Body of pancreas (tissue), 4 donors: ENCODE data around the gene HSPG2. TPM values are rescaled to one million over a fixed set of nuclear protein-coding genes. Genes with fewer than 3 reads are reported as not detected.
"Not testable (repeated sequence)": the region's sequence is repeated elsewhere in the genome, so short reads cannot be mapped to it uniquely, and the experiment has no call there.

ENCODE experiments used
- ATAC-seq: fragments of 150-250 bp; one replicate; pipeline ENCODE4 v1.9.1; 2016
- DNase-seq, 4 donors: peaks; one replicate each; pipeline ENCODE4 v3.0.0-alpha.2; 2019
- H3K27ac ChIP-seq, 4 donors: fragments of 200-600 bp; sonication (generic); 1 replicate in 3 of 4; 2 replicates in 1 of 4; pipeline versions ENCODE4 v1.5.1 to v1.6.1; 2016 to 2019; ENCODE audit warnings: mild to moderate bottlenecking in 1 of 4, mixed read lengths in 1 of 4, moderate library complexity in 1 of 4
- H3K27me3 ChIP-seq, 2 donors: fragments of 200-600 bp; sonication (generic); one replicate each; pipeline ENCODE4 v1.6.0; 2016; ENCODE audit warnings: mild to moderate bottlenecking in 1 of 2
- H3K36me3 ChIP-seq, 2 donors: fragments of 200-600 bp; sonication (generic); replicated peaks in 1 of 2; 2 replicates each; pipeline ENCODE4 v1.5.1; 2016; ENCODE audit warnings: low read depth in 2 of 2; ENCODE audit not compliant: insufficient read depth in 1 of 2
- H3K4me1 ChIP-seq: fragments of 200-600 bp; sonication (generic); one replicate; pipeline ENCODE4 v1.6.0; 2016
- H3K4me3 ChIP-seq, 2 donors: fragments of 200-600 bp; sonication (generic); 1 replicate in 1 of 2; 2 replicates in 1 of 2; pipeline ENCODE4 v1.5.1; 2016 to 2019
- H3K9me3 ChIP-seq, 3 donors: fragments of 200-600 bp; sonication (generic); 1 replicate in 2 of 3; 2 replicates in 1 of 3; pipeline ENCODE4 v1.5.1; 2016
- POLR2A ChIP-seq, 3 donors: fragments of 450-650 bp; IDR thresholded peaks; one replicate each; pipeline ENCODE4 v1.6.1; 2016; ENCODE audit warnings: antibody characterized with exemption in 3 of 3, mild to moderate bottlenecking in 2 of 3
- WGBS, 2 donors: methylation state at CpG; one replicate each; pipeline ENCODE4 v1.1.5; 2017; 5-methylcytosine and 5-hydroxymethylcytosine counted together
- intact Hi-C: fragments of 100-400 bp; cut with DNase I; formaldehyde crosslinking; loops from one replicate; pipeline ENCODE4 v1.15.1; 2023
- total RNA-seq, 2 donors: library from RNA; depleted of rRNA; stranded (reverse); fragments of >200 nt; gene quantifications; one replicate each; pipeline ENCODE4 v1.1.0, GENCODE V29; 2016
- TF ChIP-seq, protein P1 (sequence below), 7 experiments: fragments of 450-650 bp in 4 of 7; fragments of 200-600 bp in 3 of 7; sonication (generic) in 3 of 7; IDR thresholded peaks; one replicate each; pipeline ENCODE4 v1.5.1; 2016 to 2019; ENCODE audit warnings: antibody characterized with exemption in 7 of 7

The HSPG2 gene
- total RNA-seq, 2 donors from 2014 or later: 87.7 to 179 TPM

DNA sequence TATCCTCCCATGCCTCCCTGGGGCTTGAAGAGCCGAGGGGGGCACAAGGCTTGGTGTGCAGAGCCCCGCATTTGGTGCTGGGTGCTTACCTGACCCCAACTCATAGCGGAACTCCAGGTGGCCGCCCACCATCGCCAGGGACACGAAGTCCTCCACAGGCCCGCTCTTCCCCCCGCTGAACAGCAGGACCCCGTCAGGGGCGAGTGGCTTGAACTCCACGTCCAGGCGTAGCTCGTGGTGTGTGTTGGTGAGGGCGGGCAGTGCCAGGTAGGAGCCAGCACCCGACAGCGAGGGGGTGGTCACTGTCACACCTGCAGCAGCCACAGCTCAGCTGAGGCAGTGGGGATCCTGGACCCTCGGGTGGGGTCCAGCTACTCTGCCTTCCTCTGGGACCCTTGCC, 107.8 kb downstream of the HSPG2 start:
- no peak overlapping the region for H3K27ac ChIP-seq
- H3K4me3 ChIP-seq: no peak overlapping the region
- intact Hi-C loops: no loop called here
- H3K36me3 ChIP-seq: peaks cover 0 to 8% of the 10 kb centered on the region in 2 donors
- H3K4me1 ChIP-seq: no peaks in the 10 kb centered on the region
- DNase-seq (no peak), ATAC-seq (no peak)
- H3K9me3 ChIP-seq: no peaks in the 10 kb centered on the region
- no peak for TF ChIP-seq POLR2A (IDR thresholded peaks at IDR 0.05)
- TF ChIP-seq, protein P1, sequence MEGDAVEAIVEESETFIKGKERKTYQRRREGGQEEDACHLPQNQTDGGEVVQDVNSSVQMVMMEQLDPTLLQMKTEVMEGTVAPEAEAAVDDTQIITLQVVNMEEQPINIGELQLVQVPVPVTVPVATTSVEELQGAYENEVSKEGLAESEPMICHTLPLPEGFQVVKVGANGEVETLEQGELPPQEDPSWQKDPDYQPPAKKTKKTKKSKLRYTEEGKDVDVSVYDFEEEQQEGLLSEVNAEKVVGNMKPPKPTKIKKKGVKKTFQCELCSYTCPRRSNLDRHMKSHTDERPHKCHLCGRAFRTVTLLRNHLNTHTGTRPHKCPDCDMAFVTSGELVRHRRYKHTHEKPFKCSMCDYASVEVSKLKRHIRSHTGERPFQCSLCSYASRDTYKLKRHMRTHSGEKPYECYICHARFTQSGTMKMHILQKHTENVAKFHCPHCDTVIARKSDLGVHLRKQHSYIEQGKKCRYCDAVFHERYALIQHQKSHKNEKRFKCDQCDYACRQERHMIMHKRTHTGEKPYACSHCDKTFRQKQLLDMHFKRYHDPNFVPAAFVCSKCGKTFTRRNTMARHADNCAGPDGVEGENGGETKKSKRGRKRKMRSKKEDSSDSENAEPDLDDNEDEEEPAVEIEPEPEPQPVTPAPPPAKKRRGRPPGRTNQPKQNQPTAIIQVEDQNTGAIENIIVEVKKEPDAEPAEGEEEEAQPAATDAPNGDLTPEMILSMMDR (IDR thresholded peaks at IDR 0.05): no peak
- no peaks in the 10 kb centered on the region for H3K27me3 ChIP-seq
- 95 to 98% methylated on average over 9 to 17 of the region's 17 CpGs for WGBS, 2 donors

DNA sequence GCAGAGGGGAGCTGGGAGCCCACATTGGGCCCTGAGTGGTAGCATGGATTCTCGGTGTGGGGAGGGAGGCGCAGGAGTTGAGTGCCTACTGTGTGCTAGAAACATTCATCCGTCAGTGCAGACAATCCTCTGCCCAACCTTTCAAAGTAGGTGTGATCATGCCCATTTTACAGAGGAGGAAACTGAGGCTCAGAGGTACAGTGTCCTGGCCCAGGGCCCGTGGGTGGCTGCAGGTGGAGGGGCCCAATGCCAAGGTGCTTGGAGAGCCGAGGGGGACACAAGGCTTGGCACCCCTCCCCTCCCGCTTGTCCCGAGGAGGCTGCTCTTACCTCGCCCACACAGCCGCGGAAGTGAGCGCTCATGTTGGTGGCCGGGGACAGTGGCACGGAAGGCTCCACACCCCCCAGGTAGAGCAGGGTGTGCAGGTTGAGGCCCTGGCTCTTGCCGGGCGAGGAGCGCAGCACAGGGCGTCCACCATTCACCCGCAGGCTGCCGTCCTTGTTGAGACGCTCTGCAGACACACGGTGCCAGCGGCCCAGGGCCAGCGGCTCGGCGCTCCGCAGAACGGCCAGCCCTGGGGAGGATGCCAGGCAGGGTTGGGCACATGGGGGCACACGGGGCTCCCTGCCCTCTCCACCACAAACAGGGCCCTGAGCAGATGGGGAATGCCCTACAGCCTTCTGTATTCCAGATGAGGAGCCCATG, 108.5 kb downstream of the HSPG2 start:
- Histone ChIP-seq H3K4me1 (no peaks in the 10 kb centered on the region), H3K9me3 (no peaks in the 10 kb centered on the region), H3K27me3 (no peaks in the 10 kb centered on the region), H3K27ac (no peak overlapping the region), H3K4me3 (no peak overlapping the region), H3K36me3 (peaks cover 0 to 6% of the 10 kb centered on the region in 2 donors)
- 86 to 95% methylated on average over 7 to 25 of the region's 28 CpGs for WGBS, 2 donors
- ATAC-seq (no peak), DNase-seq (no peak)
- no peak for TF ChIP-seq POLR2A (IDR thresholded peaks at IDR 0.05)
- TF ChIP-seq, protein P1 (IDR thresholded peaks at IDR 0.05): no peak
- intact Hi-C loops: no loop called here

DNA sequence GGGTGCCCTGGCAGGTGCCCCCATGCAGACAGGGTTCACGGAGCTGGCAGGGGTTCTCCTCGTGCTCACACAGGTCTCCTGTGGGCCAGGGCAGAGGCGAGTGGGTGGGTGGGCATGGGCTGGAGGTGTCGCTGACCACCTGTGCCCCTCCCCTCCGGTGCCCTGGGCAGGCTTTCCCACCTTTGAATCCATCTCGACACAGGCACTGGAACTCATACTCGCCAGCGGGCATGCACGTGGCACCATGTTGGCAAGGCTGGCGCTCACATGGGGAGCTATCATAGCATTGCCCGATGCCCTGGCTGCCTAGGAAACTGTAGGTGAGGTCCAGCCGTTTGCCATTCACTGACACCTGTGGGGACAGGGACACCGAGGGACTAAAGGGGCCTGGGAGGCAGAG, 109.0 kb downstream of the HSPG2 start:
- DNase-seq: no peak
- no peaks in the 10 kb centered on the region for H3K4me1 ChIP-seq
- no peaks in the 10 kb centered on the region for H3K9me3 ChIP-seq
- intact Hi-C loops: no loop called here
- H3K27me3 ChIP-seq: no peaks in the 10 kb centered on the region
- no peak overlapping the region for H3K27ac ChIP-seq
- H3K36me3 ChIP-seq: peaks cover 0 to 5% of the 10 kb centered on the region in 2 donors
- no peak overlapping the region for H3K4me3 ChIP-seq
- TF ChIP-seq POLR2A (IDR thresholded peaks at IDR 0.05): no peak
- TF ChIP-seq, protein P1 (IDR thresholded peaks at IDR 0.05): no peak
- 91% methylated on average over 13 of the region's 13 CpGs; no CpG with 5 or more reads in 1 of the 2 donors for WGBS, 2 donors
- ATAC-seq: no peak

DNA sequence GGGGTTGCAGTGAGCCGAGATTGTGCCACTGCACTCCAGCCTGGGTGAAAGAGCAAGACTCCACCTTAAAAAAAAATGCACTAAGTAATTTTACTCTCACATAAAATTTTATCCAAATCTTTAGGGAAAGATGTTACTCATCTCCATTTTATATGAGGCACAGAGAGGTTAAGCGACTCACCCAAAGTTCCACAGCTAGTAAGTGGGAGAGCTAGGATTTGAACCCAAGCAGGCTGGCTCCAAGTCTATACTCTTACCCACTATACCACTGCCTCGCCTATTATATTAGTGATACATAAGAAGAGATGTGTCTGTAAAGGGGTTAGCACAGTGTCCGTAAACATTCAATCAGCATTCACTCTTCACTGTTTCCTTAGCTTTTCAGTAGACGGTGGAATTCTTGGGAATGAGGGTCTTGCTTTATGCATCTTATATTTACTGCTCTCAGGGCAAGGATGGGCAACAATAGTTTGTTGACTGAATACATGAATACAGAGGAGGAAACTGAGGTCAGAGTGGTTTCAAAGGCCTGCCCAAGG, 109.9 kb downstream of the HSPG2 start:
- TF ChIP-seq, protein P1 (IDR thresholded peaks at IDR 0.05): no peak
- no peak for TF ChIP-seq POLR2A (IDR thresholded peaks at IDR 0.05)
- ATAC-seq: no peak
- intact Hi-C loops: no loop called here
- 90 to 97% methylated on average over 5 of the region's 5 CpGs for WGBS, 2 donors
- Histone ChIP-seq H3K4me1 (no peaks in the 10 kb centered on the region), H3K4me3 (no peak overlapping the region), H3K9me3 (no peaks in the 10 kb centered on the region), H3K36me3 (peaks cover 0 to 5% of the 10 kb centered on the region in 2 donors), H3K27ac (no peak overlapping the region), H3K27me3 (no peaks in the 10 kb centered on the region)
- no peak for DNase-seq

DNA sequence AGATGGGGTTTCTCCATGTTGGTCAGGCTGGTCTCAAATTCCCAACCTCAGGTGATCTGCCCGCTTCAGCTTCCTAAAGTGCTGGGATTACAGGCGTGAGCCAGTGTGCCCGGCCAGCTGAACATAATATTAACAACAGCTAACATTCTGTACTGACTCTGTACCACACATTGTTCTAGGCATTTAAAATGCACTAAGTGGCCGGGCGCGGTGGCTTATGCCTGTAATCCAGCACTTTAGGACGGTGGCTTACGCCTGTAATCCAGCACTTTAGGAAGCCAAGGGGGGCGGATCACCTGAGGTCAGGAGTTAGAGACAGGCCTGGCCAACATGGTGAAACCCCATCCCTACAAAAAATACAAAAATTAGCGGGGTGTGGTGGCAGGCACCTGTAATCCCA, 110.4 kb downstream of the HSPG2 start:
- H3K27ac ChIP-seq, intact Hi-C loops, H3K4me3 ChIP-seq, H3K9me3 ChIP-seq, H3K36me3 ChIP-seq, H3K4me1 ChIP-seq, H3K27me3 ChIP-seq, ATAC-seq, DNase-seq: not testable (repeated sequence)
- 95 to 97% methylated on average over 10 of the region's 10 CpGs for WGBS, 2 donors
